Activated effector memory CD4-positive, alpha-beta T cell treated with Interleukin-2 at 50 U/mL for 16 hours (primary cell): ENCODE data around the gene KIAA2012.

ENCODE experiments used
- DNase-seq: peaks from one replicate; pipeline ENCODE4 v3.0.0-alpha.2; 2020

KIAA2012 gene

GRCh38 chr2:202072737-202073401 is at the start of gene KIAA2012:
KIAA2012 (plus strand) TSS chr2:202073255; CDS start chr2:202073628, 373 bp downstream.
- DNase-seq = no peak

DNA sequence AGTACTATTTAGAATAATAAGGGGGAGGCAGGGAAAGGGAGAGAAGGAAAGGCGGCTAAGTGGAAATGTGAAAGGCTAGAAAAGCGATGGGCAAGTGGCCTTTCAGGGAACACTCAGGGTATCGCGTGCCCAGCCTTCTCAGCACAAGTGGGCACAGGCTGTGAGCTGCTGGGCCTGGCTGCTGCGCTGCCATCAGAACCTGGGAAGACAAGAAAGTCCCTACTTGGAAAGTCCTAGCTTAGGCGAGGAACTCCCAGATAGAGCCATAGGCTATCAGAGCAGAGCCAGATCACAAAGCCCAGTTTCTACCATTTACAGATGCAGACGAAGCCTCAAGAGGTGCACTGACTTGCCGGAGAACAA is 49.2 kb upstream of the KIAA2012 start:
- DNase-seq = no peak

- DNase-seq = no peak
Measured at GRCh38 chr2:202024871-202025270, 48.2 kb upstream of the KIAA2012 start.

GRCh38 chr2:202025816-202026215 is 47.2 kb upstream of the KIAA2012 start:
- no peak for DNase-seq

DNA sequence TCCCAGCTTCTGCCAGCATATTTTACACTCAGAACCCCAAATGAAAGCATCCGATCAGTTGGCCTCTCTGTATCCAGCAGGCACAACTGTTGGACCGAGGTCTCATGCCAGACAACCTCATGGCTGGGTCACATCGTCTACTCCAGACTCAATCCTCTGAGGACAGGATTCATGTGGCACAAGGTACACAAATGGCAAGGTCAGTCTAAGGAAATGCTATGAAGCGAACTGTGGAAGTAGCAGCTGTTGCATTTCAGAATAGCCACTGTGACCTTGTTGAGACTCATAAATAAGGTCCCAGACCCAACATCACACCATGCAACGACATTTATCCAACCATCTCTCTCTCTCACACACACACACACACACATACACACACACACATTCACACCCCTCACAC is 46.5 kb upstream of the KIAA2012 start:
- no peak for DNase-seq

- no peak for DNase-seq
Measured at GRCh38 chr2:202030691-202031090, 42.4 kb upstream of the KIAA2012 start.

GRCh38 chr2:202031246-202031951 is 41.7 kb upstream of the KIAA2012 start:
- DNase-seq = no peak

- peak; percentile 26 for DNase-seq
Measured at GRCh38 chr2:202032846-202033316, 40.2 kb upstream of the KIAA2012 start.

DNA sequence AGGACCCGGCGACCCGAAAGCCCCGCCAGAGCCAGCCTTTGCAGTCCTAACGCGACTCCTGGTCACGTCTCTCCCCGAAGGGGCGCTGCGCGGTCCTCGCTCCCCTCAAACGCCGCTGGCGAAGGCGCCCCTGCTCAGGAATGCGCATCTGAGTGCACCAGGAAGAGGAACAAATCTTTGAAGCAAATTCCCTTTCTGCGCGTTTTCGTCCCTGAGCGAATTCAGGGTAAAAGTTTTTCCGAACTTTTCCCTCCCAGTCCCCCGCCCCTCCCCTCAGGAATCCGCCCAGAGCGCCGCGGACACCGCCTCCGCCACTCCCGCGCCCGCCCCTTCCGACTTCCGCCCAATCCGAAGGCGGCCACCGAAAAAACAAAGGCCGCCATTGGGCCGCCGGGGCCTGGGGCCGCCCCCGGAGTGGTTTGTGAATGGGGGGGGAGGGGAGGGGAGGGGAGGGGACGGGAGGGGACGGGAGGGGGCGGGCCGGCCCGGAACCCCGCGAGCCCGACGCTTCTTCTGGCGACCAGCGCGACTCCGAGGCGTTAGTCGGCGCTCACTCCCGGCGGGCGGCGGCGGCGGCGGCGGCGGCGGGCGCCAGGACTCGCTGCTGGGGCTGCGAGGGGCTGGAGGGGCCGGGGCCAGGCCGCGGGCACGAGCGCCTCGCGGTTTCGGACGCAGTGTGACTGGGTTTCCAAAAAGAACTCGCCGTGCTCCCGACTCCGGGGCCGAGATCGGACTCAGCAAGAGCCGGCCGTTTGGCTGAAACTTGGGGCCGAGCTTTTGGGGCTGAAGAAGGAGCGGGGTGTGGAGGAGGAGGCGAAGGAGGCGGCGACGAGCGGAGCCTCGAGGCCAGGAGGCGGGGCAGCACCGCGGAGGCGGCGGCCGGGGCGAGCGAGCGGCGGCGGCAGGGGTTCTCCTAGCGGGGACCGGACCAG is 39.5 kb upstream of the KIAA2012 start, which contains the start of gene FZD7:
Gene FZD7, plus strand, starts transcription at position 539 of the 932 bp plus-strand sequence. CDS start 793 bp downstream, outside the sequence.
- peak; percentile 83 for DNase-seq

DNA sequence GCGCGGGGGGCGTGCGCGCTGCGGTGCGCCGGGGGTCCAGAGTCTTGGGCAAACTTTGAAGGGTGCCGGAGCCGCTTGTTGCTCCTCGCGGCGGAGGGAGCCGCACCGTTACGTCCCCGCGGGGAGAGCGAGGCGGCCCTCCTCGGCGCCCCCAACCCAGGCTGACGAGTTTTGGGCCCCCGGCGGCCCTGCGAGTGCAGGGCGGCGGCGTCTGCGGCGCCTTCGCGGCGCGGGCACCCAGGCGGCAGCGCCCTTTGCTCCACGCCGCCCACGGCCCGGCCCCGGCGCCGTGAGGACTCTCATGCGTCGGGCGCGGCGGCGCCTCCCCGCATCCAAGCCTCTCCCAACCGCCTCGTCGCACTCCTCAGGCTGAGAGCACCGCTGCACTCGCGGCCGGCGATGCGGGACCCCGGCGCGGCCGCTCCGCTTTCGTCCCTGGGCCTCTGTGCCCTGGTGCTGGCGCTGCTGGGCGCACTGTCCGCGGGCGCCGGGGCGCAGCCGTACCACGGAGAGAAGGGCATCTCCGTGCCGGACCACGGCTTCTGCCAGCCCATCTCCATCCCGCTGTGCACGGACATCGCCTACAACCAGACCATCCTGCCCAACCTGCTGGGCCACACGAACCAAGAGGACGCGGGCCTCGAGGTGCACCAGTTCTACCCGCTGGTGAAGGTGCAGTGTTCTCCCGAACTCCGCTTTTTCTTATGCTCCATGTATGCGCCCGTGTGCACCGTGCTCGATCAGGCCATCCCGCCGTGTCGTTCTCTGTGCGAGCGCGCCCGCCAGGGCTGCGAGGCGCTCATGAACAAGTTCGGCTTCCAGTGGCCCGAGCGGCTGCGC is 38.6 kb upstream of the KIAA2012 start:
- DNase-seq = peak; percentile 18

DNA sequence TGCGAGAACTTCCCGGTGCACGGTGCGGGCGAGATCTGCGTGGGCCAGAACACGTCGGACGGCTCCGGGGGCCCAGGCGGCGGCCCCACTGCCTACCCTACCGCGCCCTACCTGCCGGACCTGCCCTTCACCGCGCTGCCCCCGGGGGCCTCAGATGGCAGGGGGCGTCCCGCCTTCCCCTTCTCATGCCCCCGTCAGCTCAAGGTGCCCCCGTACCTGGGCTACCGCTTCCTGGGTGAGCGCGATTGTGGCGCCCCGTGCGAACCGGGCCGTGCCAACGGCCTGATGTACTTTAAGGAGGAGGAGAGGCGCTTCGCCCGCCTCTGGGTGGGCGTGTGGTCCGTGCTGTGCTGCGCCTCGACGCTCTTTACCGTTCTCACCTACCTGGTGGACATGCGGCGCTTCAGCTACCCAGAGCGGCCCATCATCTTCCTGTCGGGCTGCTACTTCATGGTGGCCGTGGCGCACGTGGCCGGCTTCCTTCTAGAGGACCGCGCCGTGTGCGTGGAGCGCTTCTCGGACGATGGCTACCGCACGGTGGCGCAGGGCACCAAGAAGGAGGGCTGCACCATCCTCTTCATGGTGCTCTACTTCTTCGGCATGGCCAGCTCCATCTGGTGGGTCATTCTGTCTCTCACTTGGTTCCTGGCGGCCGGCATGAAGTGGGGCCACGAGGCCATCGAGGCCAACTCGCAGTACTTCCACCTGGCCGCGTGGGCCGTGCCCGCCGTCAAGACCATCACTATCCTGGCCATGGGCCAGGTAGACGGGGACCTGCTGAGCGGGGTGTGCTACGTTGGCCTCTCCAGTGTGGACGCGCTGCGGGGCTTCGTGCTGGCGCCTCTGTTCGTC is 37.7 kb upstream of the KIAA2012 start:
- no peak for DNase-seq

DNA sequence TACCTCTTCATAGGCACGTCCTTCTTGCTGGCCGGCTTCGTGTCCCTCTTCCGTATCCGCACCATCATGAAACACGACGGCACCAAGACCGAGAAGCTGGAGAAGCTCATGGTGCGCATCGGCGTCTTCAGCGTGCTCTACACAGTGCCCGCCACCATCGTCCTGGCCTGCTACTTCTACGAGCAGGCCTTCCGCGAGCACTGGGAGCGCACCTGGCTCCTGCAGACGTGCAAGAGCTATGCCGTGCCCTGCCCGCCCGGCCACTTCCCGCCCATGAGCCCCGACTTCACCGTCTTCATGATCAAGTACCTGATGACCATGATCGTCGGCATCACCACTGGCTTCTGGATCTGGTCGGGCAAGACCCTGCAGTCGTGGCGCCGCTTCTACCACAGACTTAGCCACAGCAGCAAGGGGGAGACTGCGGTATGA is 37.1 kb upstream of the KIAA2012 start:
- DNase-seq = no peak

DNA sequence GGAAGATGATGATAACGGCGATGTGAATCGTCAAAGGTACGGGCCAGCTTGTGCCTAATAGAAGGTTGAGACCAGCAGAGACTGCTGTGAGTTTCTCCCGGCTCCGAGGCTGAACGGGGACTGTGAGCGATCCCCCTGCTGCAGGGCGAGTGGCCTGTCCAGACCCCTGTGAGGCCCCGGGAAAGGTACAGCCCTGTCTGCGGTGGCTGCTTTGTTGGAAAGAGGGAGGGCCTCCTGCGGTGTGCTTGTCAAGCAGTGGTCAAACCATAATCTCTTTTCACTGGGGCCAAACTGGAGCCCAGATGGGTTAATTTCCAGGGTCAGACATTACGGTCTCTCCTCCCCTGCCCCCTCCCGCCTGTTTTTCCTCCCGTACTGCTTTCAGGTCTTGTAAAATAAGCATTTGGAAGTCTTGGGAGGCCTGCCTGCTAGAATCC is 36.4 kb upstream of the KIAA2012 start:
- no peak for DNase-seq

DNA sequence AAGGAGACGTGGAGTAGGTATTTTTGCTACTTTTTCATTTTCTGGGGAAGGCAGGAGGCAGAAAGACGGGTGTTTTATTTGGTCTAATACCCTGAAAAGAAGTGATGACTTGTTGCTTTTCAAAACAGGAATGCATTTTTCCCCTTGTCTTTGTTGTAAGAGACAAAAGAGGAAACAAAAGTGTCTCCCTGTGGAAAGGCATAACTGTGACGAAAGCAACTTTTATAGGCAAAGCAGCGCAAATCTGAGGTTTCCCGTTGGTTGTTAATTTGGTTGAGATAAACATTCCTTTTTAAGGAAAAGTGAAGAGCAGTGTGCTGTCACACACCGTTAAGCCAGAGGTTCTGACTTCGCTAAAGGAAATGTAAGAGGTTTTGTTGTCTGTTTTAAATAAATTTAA is 36.0 kb upstream of the KIAA2012 start:
- no peak for DNase-seq

GRCh38 chr2:202038471-202039277 is 34.4 kb upstream of the KIAA2012 start:
- DNase-seq = no peak

GRCh38 chr2:202039278-202040078 is 33.6 kb upstream of the KIAA2012 start:
- no peak for DNase-seq

DNA sequence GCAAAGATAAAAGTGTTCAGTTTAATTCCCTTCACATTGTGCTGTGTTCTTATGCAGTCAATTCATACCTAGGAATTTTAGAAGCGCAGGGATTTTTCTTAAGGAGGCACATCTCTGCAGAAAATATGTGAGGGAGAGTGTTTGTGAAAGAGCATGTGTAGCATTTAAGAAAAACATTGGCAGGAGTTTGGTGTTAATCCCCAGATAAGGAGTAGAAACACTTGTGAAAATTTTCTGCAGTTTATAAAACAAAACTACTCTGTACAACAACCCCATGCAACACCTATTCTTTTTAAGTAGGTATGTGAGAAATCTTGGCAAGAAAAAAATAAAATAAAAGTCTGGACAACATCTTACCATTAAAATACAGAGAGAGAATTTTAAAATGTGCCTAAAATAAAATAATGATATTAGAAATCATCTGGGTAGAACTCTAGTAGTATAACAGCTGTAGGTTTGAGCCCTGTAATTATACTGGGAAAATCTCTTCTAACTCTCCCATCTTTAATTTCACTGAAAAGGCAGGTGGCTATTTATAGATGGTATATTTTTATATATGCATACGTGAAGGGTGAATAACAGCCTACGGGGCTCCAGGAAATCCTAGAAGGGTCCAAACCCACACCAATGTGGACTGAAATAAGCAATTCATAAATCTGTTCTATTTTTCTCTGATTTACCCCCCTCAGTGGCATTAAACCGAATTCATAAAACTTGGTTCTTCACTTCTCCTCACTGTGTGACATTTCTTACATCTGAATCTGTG is 32.8 kb upstream of the KIAA2012 start:
- no peak for DNase-seq

- DNase-seq = no peak
Measured at GRCh38 chr2:202042444-202042843, 30.6 kb upstream of the KIAA2012 start.

- no peak for DNase-seq
Measured at GRCh38 chr2:202043475-202043874, 29.6 kb upstream of the KIAA2012 start.
